ENCODE measurements around the gene PLCB3.
A peak's percentile ranks its signal among the peaks of the same experiment; 100 is the strongest.

PLCB3 gene

DNA sequence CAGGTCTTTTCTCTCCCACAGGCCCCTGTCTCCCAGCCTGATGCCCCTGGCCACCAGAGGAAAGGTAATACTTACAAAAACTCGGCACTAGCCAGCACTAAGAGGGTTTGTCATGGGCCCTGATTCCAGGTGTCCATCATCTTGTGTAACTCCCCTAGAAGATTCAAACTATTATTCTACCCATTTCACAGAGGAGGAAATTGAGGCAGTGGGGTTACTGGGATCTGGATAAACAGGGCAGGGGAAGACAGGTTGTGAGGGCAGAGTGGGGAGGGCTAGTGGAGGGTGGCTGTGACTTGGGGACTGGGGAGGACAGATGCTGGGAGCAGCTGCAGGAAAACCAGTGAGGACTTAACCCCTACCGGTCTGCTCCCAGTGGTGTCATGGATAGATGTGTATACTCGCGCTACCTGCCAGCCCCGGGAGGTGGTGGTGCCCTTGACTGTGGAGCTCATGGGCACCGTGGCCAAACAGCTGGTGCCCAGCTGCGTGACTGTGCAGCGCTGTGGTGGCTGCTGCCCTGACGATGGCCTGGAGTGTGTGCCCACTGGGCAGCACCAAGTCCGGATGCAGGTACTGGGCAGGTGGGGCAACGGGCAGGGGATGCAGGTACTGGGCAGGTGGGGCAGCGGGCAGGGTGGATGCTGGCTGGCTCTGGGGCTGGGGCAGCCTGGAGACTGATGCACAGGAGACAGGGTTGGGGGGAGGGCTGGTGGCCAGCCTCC lies 15.7 kb upstream of the PLCB3 start:
- peak overlapping the region; percentile 29 for H3K4me3 ChIP-seq (ENCODE audit: low read depth, low read length)

DNA sequence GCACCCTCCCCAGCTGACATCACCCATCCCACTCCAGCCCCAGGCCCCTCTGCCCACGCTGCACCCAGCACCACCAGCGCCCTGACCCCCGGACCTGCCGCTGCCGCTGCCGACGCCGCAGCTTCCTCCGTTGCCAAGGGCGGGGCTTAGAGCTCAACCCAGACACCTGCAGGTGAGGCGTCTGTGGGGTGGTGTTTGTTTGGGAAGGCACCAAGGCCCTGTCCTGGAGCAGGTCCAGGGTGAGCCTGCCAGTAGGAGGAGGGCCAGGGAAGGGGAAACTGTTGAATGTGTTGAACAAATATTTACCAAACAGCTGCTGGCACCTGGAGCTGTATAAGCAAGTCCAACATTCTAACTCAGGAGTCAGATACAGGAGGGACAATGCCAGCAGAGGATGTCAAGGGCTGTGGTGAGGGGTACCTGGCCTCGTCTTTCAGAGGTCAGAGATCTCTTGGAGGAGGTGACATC lies 13.8 kb upstream of the PLCB3 start:
- H3K4me3 ChIP-seq (ENCODE audit: low read depth, low read length): no peak overlapping the region

DNA sequence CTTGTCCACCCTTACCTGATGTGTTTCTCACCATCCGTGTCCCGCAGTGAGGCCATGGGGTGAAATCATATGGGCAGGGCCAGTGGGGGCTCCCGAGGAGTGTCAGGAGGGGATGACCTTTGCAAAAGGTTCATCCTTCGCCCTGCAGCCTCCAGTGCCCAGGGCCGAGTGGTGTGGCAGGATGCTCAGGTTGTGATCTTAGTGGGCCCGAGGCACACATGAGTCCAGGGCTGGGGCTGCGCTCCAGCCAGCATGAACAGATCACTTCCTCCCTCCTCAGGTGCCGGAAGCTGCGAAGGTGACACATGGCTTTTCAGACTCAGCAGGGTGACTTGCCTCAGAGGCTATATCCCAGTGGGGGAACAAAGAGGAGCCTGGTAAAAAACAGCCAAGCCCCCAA lies 13.3 kb upstream of the PLCB3 start:
- H3K4me3 ChIP-seq (ENCODE audit: low read depth, low read length): no peak overlapping the region

DNA sequence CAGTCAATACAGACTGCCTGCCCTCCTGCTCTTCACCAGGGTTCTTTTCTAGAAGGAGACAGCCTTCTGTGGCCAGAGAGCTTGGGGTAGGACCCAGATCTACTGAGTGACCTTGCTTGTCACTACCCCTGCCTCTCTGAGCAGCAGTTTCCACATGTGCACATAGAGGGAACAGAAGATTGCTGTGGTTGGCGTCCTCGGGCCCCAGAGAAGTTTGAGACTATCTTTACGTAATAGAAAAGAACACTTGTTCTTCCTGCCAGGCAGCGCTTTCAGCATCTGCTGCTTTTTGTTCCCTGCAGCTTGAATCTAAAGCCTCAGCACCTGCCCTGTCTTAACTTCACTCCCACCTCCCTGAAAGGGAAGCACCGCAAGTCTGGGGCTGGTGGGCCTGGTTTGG lies 12.3 kb upstream of the PLCB3 start:
- H3K4me3 ChIP-seq (ENCODE audit: low read depth, low read length): no peak overlapping the region

DNA sequence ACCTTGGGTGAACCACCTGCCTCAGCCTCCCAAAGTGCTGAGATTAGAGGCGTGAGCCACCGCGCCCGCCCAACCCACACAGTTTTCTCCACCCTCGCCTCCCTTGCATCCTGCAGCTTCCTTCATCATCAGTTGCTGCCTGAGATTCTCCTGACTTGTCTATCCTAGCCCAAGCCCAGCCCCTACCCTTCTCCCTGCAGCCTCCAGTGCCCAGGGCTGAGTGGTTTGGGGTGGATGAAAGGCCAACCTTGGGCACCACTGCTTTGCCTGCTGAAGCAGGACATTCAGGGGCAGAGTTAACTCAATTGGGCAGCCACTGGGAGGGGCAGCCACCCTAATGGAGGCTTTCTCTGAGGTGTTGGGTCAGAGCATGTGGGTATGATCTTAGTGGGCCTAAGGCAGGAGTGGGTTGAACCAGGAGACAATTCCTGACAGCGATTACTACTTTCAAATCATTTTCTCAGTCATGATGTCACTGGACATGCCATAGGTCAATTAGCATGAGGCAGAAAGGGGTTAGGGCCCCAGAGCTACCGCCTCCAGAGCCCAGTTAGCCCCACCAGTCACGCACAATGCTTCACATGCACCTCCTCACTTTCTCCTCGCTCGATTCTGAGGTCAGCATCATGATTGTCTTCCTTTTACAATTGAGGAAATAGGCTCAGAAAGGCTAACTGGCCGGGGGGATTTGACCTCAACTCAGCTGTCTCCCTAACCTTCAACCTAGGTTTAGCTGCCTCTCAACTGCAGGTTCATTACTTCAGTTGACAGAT lies 11.5 kb upstream of the PLCB3 start:
- peak overlapping the region; percentile 82 for H3K4me3 ChIP-seq (ENCODE audit: low read depth, low read length)

DNA sequence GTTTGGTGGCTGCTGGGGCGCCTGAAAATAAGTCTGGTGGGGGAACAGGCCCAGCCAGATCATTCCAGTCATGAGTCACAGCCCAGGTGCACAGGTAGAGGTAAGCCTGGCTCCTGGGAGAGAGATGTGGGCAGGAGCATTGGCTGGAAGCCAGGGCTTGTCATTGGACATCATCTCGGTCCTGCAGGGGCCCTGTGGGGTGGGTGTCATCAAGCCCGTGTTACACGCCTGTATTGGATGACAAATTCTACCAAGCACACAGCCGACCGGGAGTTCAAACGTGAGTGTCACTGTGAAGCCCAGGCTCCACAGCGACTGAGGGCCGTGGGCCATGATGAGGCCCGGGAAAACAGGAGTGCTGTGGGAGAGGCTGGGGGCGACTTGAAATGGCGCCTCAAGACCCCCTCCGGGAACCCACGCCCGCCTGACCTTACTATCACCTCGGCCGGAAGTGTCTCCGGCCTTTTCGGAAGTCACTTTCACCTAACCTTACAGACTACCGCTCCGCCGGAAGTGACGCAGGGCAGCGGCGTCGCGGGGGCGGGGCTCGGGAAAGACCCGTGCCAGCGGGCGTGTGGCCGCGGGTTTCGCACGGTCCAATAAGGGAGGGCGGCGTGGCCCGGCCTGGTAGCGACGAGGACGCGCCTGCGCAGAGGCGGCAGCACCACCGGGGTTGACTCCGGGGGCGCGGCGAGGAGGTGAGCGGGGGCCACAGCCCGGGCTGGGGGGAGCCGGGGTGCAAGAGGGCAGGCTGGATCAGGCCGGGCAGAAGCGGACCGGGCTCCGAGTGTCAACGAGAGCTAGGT lies 10.7 kb upstream of the PLCB3 start, which contains the start of gene FKBP2:
Gene FKBP2 (plus strand): TSS at position 661 of the 806 bp plus-strand sequence. CDS start 1,293 bp downstream, outside the sequence.
- peak within 1 kb of the TSS; percentile 82 for H3K4me3 ChIP-seq (ENCODE audit: low read depth, low read length)

DNA sequence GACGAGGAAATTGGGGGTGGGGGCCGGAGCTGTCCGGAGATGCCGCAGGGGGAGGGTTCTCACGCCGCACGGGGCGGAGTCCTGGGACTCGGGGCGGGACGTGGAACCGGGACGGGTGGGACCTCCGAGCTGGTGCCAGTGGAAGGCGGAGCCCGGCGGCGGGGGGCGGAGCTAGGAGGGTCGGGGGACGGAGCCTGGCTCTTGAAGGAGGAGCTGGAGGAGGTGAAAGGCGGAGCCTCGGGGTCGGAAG lies 10.2 kb upstream of the PLCB3 start:
- H3K4me3 ChIP-seq (ENCODE audit: low read depth, low read length): peak overlapping the region; percentile 82

DNA sequence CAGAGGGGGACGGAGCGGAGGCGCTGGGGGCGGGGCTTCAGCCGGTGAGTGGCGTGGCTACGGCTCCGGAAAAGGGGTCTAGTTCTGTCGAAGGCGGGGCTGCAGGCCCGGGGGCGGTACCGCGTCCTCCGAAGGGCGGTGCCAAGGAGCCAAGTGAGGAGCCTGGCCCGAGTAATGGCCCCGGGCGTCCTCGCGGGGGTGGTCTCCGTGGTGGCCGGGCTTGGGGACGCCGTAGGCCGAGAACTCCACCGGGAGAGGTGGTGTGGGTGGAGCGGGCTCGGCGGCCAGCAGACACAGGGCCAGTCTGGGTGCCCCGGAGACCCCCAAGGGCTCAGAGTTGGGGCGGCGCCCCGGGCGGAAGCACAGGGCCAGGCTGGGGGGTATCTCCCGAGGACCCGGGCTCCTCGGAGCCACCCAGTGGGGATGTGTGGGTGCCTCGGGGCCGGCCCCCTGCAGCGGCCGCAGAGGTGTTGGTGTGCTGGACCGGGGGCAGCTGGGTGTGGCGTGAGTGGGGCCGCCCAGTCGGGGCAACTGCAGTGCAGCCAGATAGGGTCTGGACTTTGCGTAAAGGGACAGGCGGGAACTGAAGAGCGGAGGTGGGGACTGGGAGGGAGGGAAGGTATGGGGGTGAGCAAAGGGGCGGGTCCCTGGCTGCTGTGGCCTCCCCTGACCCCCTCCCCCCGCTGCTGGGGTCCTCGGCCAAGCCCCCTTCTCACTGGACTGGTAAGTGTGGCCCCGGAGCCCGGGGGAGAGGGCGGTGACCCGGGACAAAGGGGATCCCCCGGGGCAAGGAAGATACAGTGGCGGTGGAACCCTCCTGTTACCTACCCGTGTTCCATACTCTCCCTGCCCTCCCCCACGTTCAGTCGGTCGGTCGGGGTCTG lies 9.6 kb upstream of the PLCB3 start:
- H3K4me3 ChIP-seq (ENCODE audit: low read depth, low read length): peak overlapping the region; percentile 82

DNA sequence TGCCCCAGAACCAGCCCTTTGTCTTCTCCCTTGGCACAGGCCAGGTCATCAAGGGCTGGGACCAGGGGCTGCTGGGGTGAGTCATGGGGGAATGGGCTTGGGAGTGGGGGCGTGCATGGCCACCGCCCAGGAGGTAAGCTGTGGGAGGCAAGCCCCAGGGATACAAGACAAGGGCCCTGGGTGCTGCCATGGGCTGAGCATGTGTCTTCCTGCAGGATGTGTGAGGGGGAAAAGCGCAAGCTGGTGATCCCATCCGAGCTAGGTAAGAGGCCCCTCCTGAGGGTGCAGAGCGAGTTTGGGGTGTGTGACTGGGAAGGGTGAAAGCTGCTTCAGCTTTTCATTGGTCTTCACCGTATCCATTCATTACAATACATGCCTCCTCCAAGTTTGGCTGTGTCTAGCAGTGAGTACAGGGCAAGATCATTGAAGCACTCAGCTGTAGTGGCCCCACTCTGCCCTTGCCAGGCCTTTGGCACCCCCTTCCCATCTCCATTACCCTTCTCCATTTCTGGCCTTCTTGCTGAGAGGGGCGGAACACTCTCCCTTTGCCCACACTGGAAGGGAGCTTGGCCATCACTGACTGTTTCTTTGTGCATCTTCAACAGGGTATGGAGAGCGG lies 8.0 kb upstream of the PLCB3 start:
- no peak overlapping the region for H3K4me3 ChIP-seq (ENCODE audit: low read depth, low read length)

DNA sequence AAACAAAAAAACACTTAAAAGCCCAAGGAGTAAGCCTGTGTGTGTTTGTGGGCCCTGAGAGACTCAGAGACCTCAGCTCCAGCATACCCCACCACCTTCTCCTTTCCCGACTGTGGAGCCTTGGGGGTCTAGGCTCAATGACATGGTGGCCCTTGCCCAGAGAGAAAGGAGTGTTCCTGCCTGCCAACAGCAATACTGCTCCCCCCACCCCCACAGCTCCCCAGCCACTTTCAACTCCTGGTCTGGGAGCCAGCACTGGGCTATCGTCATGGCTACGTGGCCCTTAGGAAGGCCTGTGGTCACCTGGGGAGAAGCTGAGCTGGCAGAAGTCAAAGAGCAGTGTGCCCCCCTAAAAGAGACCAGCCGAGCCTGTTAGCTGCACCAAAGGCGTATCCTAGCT lies 7.2 kb upstream of the PLCB3 start:
- H3K4me3 ChIP-seq (ENCODE audit: low read depth, low read length): no peak overlapping the region

DNA sequence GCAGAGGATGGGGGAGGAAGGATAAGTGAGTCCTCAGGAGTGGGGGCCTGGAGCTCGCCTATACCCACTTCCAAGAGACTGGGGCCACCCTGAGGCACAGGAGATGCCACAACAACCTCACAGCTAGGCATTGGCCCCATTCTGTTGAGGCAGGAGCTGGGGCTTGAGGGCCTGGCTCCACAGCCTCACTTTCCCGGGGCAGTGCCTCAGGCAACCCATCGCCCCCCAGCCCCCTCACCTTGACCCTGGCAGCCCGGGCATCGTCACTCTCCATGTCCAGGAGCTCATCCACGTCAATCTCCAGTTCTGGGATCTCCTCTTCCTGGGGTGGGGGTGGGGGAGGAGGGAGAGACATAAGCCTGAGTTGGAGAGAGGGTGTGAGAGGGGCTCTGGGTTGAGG lies 6.4 kb upstream of the PLCB3 start:
- no peak overlapping the region for H3K4me3 ChIP-seq (ENCODE audit: low read depth, low read length)

DNA sequence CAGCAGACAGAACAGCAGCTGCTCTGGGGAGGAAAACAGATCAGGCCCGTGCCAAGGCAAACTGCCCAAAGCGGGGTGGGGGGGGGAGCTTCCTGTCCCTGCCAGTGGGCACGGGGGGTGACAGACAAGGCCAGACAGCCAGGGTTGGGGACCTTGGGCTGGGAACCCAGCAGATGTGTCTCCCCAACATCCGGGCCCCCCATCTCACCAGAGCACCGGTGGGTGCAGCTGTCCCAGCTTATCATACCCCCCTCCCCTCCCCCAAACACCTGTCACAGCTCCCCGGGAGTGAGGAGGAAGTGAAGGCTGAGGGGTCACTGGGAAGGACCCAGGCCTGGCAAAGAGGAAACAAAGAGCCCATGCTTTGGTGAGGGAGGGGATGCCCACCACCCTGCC lies 5.9 kb upstream of the PLCB3 start:
- peak overlapping the region; percentile 97 for H3K4me3 ChIP-seq (ENCODE audit: low read depth, low read length)

DNA sequence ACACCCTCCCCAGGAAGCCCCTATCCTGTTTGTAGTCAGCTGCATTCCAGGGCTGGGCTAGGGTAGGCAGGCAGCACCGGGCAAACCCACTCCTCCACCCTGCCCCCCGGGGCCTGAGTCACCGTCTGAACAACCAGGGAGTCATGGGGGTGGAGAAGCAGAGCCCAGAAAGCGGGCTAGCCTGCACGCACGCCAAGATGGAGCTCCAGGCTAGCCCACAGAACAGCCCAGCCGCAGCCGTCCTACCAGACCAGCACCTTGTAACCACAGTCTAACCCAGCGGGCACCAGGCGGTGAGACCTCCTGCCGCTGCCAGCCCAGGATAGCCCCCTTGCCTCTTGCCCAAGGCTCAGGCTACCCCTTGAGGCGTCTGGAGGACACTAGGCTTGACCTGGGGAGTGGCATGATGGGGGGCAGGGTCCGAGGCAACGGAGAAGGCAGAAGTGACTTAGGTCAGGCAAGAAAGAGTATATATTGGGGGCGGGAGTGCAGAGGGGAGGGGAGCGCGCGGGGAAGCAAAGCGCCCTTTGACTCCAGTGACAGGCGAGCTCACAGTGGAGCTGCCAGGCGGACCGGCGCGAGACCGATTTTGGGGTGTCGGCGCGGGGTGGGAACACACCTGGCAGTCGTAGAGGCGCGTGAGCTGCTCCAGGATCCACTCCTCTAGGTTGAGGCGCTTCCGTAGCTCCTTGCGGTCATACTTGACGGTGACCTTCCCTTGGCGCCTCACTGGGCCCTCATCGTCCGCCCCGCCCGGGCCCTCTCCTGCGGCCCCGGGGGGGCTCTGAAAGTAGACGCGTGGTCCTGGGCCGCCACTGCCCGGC lies 5.3 kb upstream of the PLCB3 start:
- H3K4me3 ChIP-seq (ENCODE audit: low read depth, low read length): peak overlapping the region; percentile 97

DNA sequence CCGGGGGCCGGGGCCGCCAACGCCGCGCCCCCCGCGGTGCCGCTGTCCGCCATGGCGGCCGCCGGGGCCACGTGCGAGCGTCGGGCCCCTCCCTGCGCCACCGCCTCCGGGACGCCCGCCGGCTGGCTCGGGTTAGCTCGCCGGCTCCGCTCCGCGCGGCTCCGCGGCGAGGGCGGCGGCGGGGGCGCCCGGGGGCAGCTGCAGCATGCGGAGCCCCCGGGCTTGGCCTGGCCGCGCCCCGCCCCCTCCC lies 4.8 kb upstream of the PLCB3 start:
- H3K4me3 ChIP-seq (ENCODE audit: low read depth, low read length): peak overlapping the region; percentile 97

DNA sequence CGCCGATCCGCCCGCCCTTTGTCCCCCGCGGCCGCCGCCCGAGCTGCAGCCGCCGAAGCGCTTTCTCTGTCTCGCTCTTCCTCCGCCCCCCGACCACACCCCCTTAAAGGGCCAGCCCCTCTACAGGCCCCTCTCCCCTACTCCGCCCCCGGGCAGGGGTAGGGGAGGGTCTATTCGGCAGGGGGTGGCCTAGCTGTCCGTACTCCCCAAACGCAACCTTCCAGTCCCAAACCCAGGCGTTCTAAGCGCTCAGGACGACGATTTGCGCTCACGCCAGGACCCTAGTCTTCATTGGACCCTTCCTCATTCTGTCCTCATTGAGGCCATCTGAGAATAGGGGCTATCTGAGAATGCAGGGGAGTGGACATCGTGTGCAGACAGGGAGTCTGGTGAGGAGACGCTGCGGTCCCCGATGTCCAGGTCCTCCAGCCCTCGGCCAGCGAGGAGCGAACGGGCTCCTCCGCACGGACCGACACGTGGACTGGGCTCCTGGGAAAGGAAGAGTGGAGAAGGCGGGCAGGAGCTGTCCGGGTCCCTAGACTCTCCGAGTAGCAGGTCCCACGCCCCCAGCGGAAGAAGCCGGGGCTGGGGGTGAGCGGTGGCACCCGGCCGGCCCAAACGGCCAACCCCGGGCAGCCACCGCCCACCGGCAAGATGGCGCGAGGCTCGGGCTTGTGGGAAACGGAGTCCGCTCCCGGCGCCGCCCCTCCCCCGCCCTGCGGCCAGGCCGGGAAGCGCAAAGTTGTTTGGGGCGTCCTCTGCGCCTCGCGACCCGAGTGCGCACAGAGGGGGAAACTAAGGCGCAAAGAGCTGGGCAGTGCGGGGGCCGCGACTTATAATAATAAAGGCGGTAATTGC lies 4.2 kb upstream of the PLCB3 start, which contains the start of gene PPP1R14B:
Gene PPP1R14B (minus strand): TSS at position 73 of the 858 bp plus-strand sequence. CDS start 270 bp downstream, outside the sequence.
- H3K4me3 ChIP-seq (ENCODE audit: low read depth, low read length): peak within 1 kb of the TSS; percentile 97

DNA sequence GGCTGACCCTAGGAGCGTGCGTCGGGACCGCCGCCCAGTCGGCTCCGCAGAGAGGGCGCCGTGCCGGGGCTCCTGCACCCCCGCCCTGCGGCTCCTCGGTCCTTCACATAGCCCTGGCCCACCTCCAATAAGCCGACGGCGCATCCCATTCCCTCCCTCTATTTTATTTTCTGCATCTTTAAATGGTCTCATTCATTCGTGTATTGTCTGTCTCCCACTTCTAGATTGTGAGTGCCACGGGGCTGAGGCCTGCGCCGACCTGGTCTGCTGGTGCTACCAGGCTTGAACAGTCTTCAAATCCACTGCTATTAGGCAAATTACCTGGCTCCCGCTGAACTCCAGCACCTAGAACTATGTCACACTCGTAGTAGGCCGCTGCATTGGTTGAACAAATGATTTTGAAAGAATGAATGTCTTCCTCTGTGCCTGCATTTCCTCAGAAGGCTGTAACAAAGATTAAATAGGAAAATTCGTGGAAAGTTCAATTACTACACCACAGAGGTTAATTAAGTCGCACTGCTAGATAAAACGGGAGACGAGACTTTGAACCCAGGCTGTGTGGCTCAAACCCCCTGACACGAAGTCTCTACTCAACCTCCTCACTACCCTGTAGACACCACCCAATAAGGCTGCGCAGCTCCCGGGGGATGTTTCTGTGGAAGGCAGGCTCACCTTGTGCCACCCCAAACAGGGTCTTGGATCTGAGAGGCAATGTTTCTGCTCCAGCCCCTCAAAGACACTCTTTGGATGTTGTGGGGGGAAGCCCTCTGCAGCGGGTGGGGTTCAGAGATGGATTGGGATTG lies 3.4 kb upstream of the PLCB3 start:
- peak overlapping the region; percentile 53 for H3K4me3 ChIP-seq (ENCODE audit: low read depth, low read length)

DNA sequence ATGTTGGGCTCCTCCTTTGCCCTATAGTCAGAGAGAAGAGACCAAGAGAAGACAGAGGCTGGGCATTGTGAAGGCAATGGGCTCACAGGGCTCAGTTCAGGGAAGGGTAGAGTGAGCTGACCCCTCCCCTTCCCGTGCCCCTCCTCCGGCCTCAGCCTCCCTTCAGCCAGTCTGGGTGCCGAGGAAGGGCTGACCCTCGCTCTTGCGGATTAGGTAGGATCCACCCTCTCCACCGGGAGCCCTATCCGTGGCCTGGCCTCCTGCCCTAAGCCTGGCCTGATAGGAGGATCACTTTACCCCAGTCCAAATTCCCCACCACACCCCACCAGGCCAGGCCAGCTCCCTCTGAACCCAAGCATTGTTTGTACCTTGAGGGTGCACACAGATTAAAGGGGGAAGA lies 2.8 kb upstream of the PLCB3 start:
- H3K4me3 ChIP-seq (ENCODE audit: low read depth, low read length): no peak overlapping the region

DNA sequence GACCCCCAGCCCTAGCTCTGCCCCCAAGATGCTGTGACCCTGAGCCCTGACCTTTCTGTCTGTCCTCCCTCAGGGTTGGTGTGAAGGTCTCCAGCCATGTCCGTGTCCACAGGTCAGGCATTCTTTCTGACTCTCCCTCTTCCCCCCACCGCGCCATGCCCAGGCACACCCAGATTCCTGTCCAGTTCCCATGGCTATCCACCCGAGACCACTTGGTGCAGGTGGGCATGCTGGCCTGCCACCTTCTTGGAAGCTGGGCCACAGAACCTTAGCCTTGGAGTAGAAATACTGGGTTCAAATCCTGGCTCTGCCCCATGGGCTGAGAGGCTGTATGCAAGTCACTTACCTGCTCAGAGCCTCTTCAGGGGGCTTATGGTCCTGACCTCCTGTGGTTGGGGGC lies 2.3 kb upstream of the PLCB3 start:
- H3K4me3 ChIP-seq (ENCODE audit: low read depth, low read length): no peak overlapping the region

Measured in iPS-11a (cell line).